Stomach (tissue), 4 donors: ENCODE results near the gene FOSL1.
A peak's percentile ranks its signal among the peaks of the same experiment; 100 is the strongest.

Experiments used
- CTCF ChIP-seq, 7 experiments: fragments of 450-650 bp in 4 of 7; fragments of 200-600 bp in 3 of 7; sonication (generic) in 3 of 7; IDR thresholded peaks; one replicate each; pipeline ENCODE4 v1.5.1; 2016 to 2019; ENCODE audit warnings: antibody characterized with exemption in 7 of 7, control low read depth in 2 of 7, mild to moderate bottlenecking in 1 of 7
- POLR2A ChIP-seq, 4 donors: fragments of 450-650 bp; IDR thresholded peaks; one replicate each; pipeline ENCODE4 v1.6.1; 2016; ENCODE audit warnings: antibody characterized with exemption in 4 of 4, control low read depth in 2 of 4, mild to moderate bottlenecking in 1 of 4, moderate library complexity in 1 of 4
- POLR2AphosphoS5 ChIP-seq, 3 donors: sonication (generic); formaldehyde crosslinking; IDR thresholded peaks; one replicate each; pipeline ENCODE4 v1.6.1; 2016; ENCODE audit warnings: antibody characterized with exemption in 3 of 3

GRCh38 chr11:65900125-65900898 is at the start of gene FOSL1:
- TF ChIP-seq POLR2AphosphoS5 (IDR thresholded peaks at IDR 0.05), result peak; percentile 57 to 92 (median 89)
- no peak for TF ChIP-seq CTCF (IDR thresholded peaks at IDR 0.05)
- peak in 1 of 4 donors; percentile 35 for TF ChIP-seq POLR2A (IDR thresholded peaks at IDR 0.05)
